ENCODE results near the gene DNAL4. TPM values are rescaled to one million over a fixed set of nuclear protein-coding genes. Genes with fewer than 3 reads are reported as not detected.

Gene DNAL4
- total and polyA plus RNA-seq, 11 donors, result 7.9 to 16.4 (median 10.4) TPM

- H3K27ac ChIP-seq, result no peak overlapping the region
- DNase-seq (no peak), ATAC-seq (no peak)
- intact Hi-C loops (cut with DNase I), result no loop called here
- H3K36me3 ChIP-seq, result peaks cover 0 to 99% (median 74%) of the 10 kb centered on the region in 9 donors
- H3K4me3 ChIP-seq, result no peak overlapping the region
- peaks cover 0 to 41% (median 27%) of the 10 kb centered on the region in 12 donors for H3K4me1 ChIP-seq
- 87 to 90% (median 89%) methylated on average over 6 of the region's 6 CpGs for WGBS, 4 donors
- TF ChIP-seq CTCF (IDR thresholded peaks at IDR 0.05) (no peak), POLR2A (IDR thresholded peaks at IDR 0.05) (no peak)
- no peaks in the 10 kb centered on the region for H3K27me3 ChIP-seq
- H3K9me3 ChIP-seq, result no peaks in the 10 kb centered on the region
These were observed 64.0 kb downstream of the DNAL4 start for GRCh38 chr22:38729946-38730345.

GRCh38 chr22:38728871-38729796, 64.8 kb downstream of the DNAL4 start:
- H3K36me3 ChIP-seq, result peaks cover 0 to 99% (median 82%) of the 10 kb centered on the region in 9 donors
- peaks cover 0 to 34% (median 21%) of the 10 kb centered on the region in 12 donors for H3K4me1 ChIP-seq
- TF ChIP-seq POLR2A (IDR thresholded peaks at IDR 0.05) (no peak), CTCF (IDR thresholded peaks at IDR 0.05) (no peak)
- no peak overlapping the region for H3K4me3 ChIP-seq
- no peaks in the 10 kb centered on the region for H3K27me3 ChIP-seq
- no peak overlapping the region for H3K27ac ChIP-seq
- ATAC-seq (no peak), DNase-seq (no peak)
- no peaks in the 10 kb centered on the region for H3K9me3 ChIP-seq
- WGBS, 4 donors, result 85 to 92% (median 89%) methylated on average over 12 to 18 of the region's 18 CpGs
- intact Hi-C loops (cut with DNase I), result no loop called here

Other genes with a start within 250 kb of the DNAL4 start
- gene DMC1, start 224.0 kb downstream of the DNAL4 start, total RNA-seq, result 1 to 10 TPM in 5 of 9 donors, under 1 TPM in 4; 0.16 to 2.4 (median 1.1) TPM
- gene DMC1, start 224.0 kb downstream of the DNAL4 start, polyA plus RNA-seq, result under 1 TPM; 0.12 to 0.27 TPM
- 1 to 10 TPM in 2 of 9 donors, under 1 TPM in 7; 0.16 to 1.0 (median 0.36) TPM for gene FAM227A, start 137.8 kb downstream of the DNAL4 start, total RNA-seq
- gene FAM227A, start 137.8 kb downstream of the DNAL4 start, polyA plus RNA-seq, result under 1 TPM; 0.30 to 0.38 TPM
- 10 to 100 TPM; 24.1 to 47.1 (median 37.9) TPM for gene CBY1, start 137.5 kb downstream of the DNAL4 start, total RNA-seq
- gene CBY1, start 137.5 kb downstream of the DNAL4 start, polyA plus RNA-seq, result 10 to 100 TPM; 43.7 to 71.7 TPM
- gene TOMM22, start 112.2 kb downstream of the DNAL4 start, total RNA-seq, result 10 to 100 TPM; 37.1 to 82.1 (median 71.6) TPM
- 10 to 100 TPM; 32.3 to 45.6 TPM for gene TOMM22, start 112.2 kb downstream of the DNAL4 start, polyA plus RNA-seq
- gene JOSD1, start 93.2 kb downstream of the DNAL4 start, total RNA-seq, result 10 to 100 TPM; 14.7 to 34.0 (median 22.8) TPM
- gene JOSD1, start 93.2 kb downstream of the DNAL4 start, polyA plus RNA-seq, result 10 to 100 TPM in 1 of 2 donors, 1 to 10 TPM in 1; 7.8 to 33.9 TPM
- gene GTPBP1, start 88.2 kb downstream of the DNAL4 start, total RNA-seq, result 10 to 100 TPM; 23.7 to 45.3 (median 28.1) TPM
- 10 to 100 TPM; 15.6 to 21.6 TPM for gene GTPBP1, start 88.2 kb downstream of the DNAL4 start, polyA plus RNA-seq
- gene SUN2, start 38.1 kb downstream of the DNAL4 start, total RNA-seq, result 100 to 1,000 TPM in 6 of 9 donors, 10 to 100 TPM in 3; 75.2 to 405 (median 125) TPM
- 100 to 1,000 TPM in 1 of 2 donors, 10 to 100 TPM in 1; 41.3 to 203 TPM for gene SUN2, start 38.1 kb downstream of the DNAL4 start, polyA plus RNA-seq
- gene NPTXR, start 49.9 kb upstream of the DNAL4 start, total RNA-seq, result 10 to 100 TPM; 15.4 to 34.0 (median 20.7) TPM
- gene NPTXR, start 49.9 kb upstream of the DNAL4 start, polyA plus RNA-seq, result 10 to 100 TPM; 18.8 to 19.1 TPM
- gene CBX6, start 78.1 kb upstream of the DNAL4 start, total RNA-seq, result 10 to 100 TPM; 28.3 to 59.0 (median 43.9) TPM
- gene CBX6, start 78.1 kb upstream of the DNAL4 start, polyA plus RNA-seq, result 10 to 100 TPM; 21.1 to 43.5 TPM
- gene APOBEC3A, start 163.5 kb upstream of the DNAL4 start, total RNA-seq, result 1 to 10 TPM in 3 of 9 donors, under 1 TPM in 3, not detected in 3; 0.36 to 7.7 (median 1.4) TPM
- 1 to 10 TPM in 1 of 2 donors, under 1 TPM in 1; 0.58 to 1.4 TPM for gene APOBEC3A, start 163.5 kb upstream of the DNAL4 start, polyA plus RNA-seq
- 10 to 100 TPM in 1 of 9 donors, 1 to 10 TPM in 3, under 1 TPM in 3, not detected in 2; 0.49 to 10.3 (median 1.1) TPM for gene APOBEC3B, start 188.2 kb upstream of the DNAL4 start, total RNA-seq
- 1 to 10 TPM in 1 of 2 donors, under 1 TPM in 1; 0.85 to 1.0 TPM for gene APOBEC3B, start 188.2 kb upstream of the DNAL4 start, polyA plus RNA-seq
- gene APOBEC3C, start 220.1 kb upstream of the DNAL4 start, total RNA-seq, result 10 to 100 TPM in 8 of 9 donors, 1 to 10 TPM in 1; 7.3 to 53.8 (median 26.3) TPM
- gene APOBEC3C, start 220.1 kb upstream of the DNAL4 start, polyA plus RNA-seq, result 10 to 100 TPM; 12.3 to 24.9 TPM
- 1 to 10 TPM in 4 of 9 donors, under 1 TPM in 5; 0.20 to 4.7 (median 0.87) TPM for gene APOBEC3D, start 227.0 kb upstream of the DNAL4 start, total RNA-seq
- gene APOBEC3D, start 227.0 kb upstream of the DNAL4 start, polyA plus RNA-seq, result 1 to 10 TPM in 1 of 2 donors, under 1 TPM in 1; 0.80 to 1.4 TPM
- 10 to 100 TPM in 2 of 9 donors, 1 to 10 TPM in 7; 1.2 to 18.2 (median 4.3) TPM for gene APOBEC3F, start 246.7 kb upstream of the DNAL4 start, total RNA-seq
- gene APOBEC3F, start 246.7 kb upstream of the DNAL4 start, polyA plus RNA-seq, result 1 to 10 TPM; 1.4 to 9.6 TPM